GM12878 (cell line): ENCODE data around the gene ORAI3. TPM values are rescaled to one million over a fixed set of nuclear protein-coding genes. Genes with fewer than 3 reads are reported as not detected.

ENCODE experiments used
- EZH2 ChIP-seq: IDR thresholded peaks from 2 replicates; pipeline ENCODE4 v1.6.1; 2012; ENCODE audit warnings: low read depth, mild to moderate bottlenecking, control low read depth, inconsistent platforms, low read length, borderline replicate concordance; ENCODE audit not compliant: control insufficient read depth
- HCFC1 ChIP-seq: fragments of 150-350 bp; IDR thresholded peaks from 2 replicates; pipeline ENCODE4 v1.6.1; 2014; ENCODE audit warnings: low read length
- IRF4 ChIP-seq: IDR thresholded peaks from 2 replicates; pipeline ENCODE4 v1.6.1; 2011; ENCODE audit warnings: low read depth, low read length
- IRF5 ChIP-seq: fragments of 450-650 bp; IDR thresholded peaks from 2 replicates; pipeline ENCODE4 v1.6.1; 2017; ENCODE audit warnings: borderline replicate concordance
- LARP7 ChIP-seq: fragments of 450-650 bp; IDR thresholded peaks from 2 replicates; pipeline ENCODE4 v1.6.1; 2017; ENCODE audit warnings: mild to moderate bottlenecking
- PBX3 ChIP-seq: IDR thresholded peaks from 2 replicates; pipeline ENCODE4 v1.6.1; 2011; ENCODE audit warnings: mild to moderate bottlenecking, low read depth, low read length, moderate library complexity; ENCODE audit not compliant: insufficient replicate concordance
- RB1 ChIP-seq: fragments of 450-650 bp; formaldehyde crosslinking; IDR thresholded peaks from 2 replicates; pipeline ENCODE4 v1.6.1; 2017; ENCODE audit warnings: mild to moderate bottlenecking, borderline replicate concordance
- SIN3A ChIP-seq: IDR thresholded peaks from 2 replicates; pipeline ENCODE4 v1.6.1; 2012; ENCODE audit warnings: low read depth, low read length, improper control_type of control experiment
- TARDBP ChIP-seq: IDR thresholded peaks from 2 replicates; pipeline ENCODE4 v1.6.1; 2016; ENCODE audit warnings: borderline replicate concordance
- YBX1 ChIP-seq: fragments of 450-650 bp; IDR thresholded peaks from 2 replicates; pipeline ENCODE4 v1.6.1; 2016; ENCODE audit warnings: antibody characterized with exemption
- ZBTB11 ChIP-seq: fragments of 450-650 bp; formaldehyde crosslinking; IDR thresholded peaks from 2 replicates; pipeline ENCODE4 v1.5.0; 2022; ENCODE audit warnings: mild to moderate bottlenecking, missing genetic modification characterization
- ZBTB40 ChIP-seq: fragments of 450-650 bp; IDR thresholded peaks from 2 replicates; pipeline ENCODE4 v1.6.1; 2016; ENCODE audit warnings: mild to moderate bottlenecking, moderate library complexity, borderline replicate concordance
- ZNF217 ChIP-seq: fragments of 450-650 bp; IDR thresholded peaks from 2 replicates; pipeline ENCODE4 v1.6.1; 2017; ENCODE audit warnings: antibody characterized with exemption, mild to moderate bottlenecking
- polyA plus RNA-seq, 11 experiments: library from polyadenylated mRNA; depleted of rRNA in 4 of 11; unstranded in 6 of 11; stranded (reverse) in 5 of 11; fragments of >200 nt; fragmentation: Nextera tagmentation in 4 of 11; fragmentation: Illumina TruSeq in 1 of 11; extraction: Ambion mirVana in 4 of 11; extraction: Trizol in 1 of 11; gene quantifications; 1 replicate in 1 of 11; 2 replicates in 10 of 11; pipeline versions ENCODE4 v1.2.1 to v1.2.3, GENCODE V29; 2011 to 2016; ENCODE audit warnings: inconsistent platforms in 2 of 11, missing spikeins in 2 of 11, low read depth in 1 of 11
- total RNA-seq, 4 experiments: library from RNA; depleted of rRNA in 3 of 4; stranded (reverse); fragments of >200 nt in 3 of 4; fragmentation: Illumina TruSeq in 1 of 4; extraction: Trizol in 1 of 4; gene quantifications; 2 replicates each; pipeline versions ENCODE4 v1.2.1 to v1.2.3, GENCODE V29; 2013 to 2021

The ORAI3 gene
- total and polyA plus RNA-seq, 10 of the 15 experiments (the other 5 are each of a cell fraction or from before 2014, with no cell fraction given): 3.4 to 21.9 (median 16.2) TPM

GRCh38 chr16:30922960-30923535 is 25.8 kb upstream of the ORAI3 start (continued):
- TF ChIP-seq ZBTB11 (CRISPR knock-in tag) (no peak), YBX1 (no peak), LARP7 (no peak), TARDBP (peak; percentile 98), HCFC1 (peak; percentile 93), IRF5 (no peak), IRF4 (peak; percentile 14; the same call in 1 of the 2 replicates), SIN3A (no peak; the same call in 1 of the 2 replicates), ZBTB40 (peak; percentile 82), ZNF217 (no peak), PBX3 (peak; percentile 34), RB1 (no peak), EZH2 (no peak)
